Heart left ventricle (tissue), 13 donors: ENCODE measurements around the gene CDH26.
A peak's percentile ranks its signal among the peaks of the same experiment; 100 is the strongest.

Experiments used
- POLR2A ChIP-seq, 2 donors: fragments of 450-650 bp; IDR thresholded peaks; one replicate each; pipeline ENCODE4 v1.6.1; 2017; ENCODE audit warnings: antibody characterized with exemption in 2 of 2, mild to moderate bottlenecking in 2 of 2, moderate library complexity in 2 of 2
- TF ChIP-seq, protein P1 (sequence below), 12 donors: fragments of 200-600 bp; sonication (generic) in 4 of 12; IDR thresholded peaks; one replicate each; pipeline versions ENCODE4 v1.5.0 to v1.8.0; 2018 to 2022; ENCODE audit warnings: antibody characterized with exemption in 12 of 12, mild to moderate bottlenecking in 5 of 12
- donor health status: ischemic (EF 13 %, LVEDD 7.1; RV severe dilation, severe dysfunction).
- donor health status: DM: no; HTN: yes; CAD: no.
- donor health status: DM: no; HTN: no; CAD: no.
- donor health status: ischemic (EF 25% LVEDD 6.9; RV normal size, moderate dysfunction).
- donor health status: ischemic (EF 25% LVEDD 5.7; RV mildly dilated, moderate dysfunction).
- donor health status: ischemic (EF 35%, LVEDD 5.7; RV mildly dilated, moderate dysfunction).
- donor health status: nonischemic (EF 11% LVEDD 7.7; RV severe dilation, severe dysfunction).
- donor health status: DM: yes; HTN: yes; CAD: no.
- donor health status: PGD.
- donor health status: ischemic (EF 29% LVEDD 5.4; RV normal size, mild dysfunction).
- donor health status: nonischemic (EF 23%, LVEDD 6.1; RV moderate dilation, normal function).

DNA sequence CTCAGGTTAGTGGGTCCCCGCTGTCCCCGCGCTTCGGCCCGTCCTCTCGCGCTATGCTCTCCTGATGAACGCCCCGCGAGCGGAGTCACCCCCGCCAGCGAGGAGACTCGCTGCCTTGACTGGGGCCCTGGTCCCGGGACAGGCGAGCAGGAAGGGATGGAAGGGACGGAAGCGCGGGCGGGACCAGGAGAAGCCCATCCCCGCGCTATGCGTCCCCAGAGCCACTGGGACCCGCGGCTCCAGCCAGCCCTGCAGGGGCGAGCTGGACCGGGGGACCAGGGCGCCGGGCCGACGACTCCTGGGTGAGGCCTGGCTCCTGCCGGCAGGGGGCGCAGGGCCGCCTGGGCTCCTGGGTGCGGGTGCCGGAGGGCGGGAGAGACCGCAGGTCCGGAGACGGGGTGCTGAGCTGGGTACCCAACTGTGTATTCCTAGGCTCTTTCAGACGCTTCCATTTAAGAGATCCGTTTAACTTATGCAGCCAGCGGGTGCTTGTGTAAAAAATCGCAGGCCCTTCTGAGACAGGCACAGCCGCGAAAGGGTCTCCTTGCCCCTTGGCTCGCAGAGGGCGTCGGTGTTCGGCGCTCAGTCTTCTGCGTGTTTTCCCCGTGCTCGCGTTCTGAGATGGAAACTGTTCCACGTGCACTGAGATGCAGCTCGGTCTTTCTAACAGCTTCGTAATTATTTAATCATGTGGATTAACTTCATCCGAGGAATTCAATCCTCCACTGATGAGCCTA lies 24.2 kb upstream of the CDH26 start:
- TF ChIP-seq, protein P1, sequence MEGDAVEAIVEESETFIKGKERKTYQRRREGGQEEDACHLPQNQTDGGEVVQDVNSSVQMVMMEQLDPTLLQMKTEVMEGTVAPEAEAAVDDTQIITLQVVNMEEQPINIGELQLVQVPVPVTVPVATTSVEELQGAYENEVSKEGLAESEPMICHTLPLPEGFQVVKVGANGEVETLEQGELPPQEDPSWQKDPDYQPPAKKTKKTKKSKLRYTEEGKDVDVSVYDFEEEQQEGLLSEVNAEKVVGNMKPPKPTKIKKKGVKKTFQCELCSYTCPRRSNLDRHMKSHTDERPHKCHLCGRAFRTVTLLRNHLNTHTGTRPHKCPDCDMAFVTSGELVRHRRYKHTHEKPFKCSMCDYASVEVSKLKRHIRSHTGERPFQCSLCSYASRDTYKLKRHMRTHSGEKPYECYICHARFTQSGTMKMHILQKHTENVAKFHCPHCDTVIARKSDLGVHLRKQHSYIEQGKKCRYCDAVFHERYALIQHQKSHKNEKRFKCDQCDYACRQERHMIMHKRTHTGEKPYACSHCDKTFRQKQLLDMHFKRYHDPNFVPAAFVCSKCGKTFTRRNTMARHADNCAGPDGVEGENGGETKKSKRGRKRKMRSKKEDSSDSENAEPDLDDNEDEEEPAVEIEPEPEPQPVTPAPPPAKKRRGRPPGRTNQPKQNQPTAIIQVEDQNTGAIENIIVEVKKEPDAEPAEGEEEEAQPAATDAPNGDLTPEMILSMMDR (IDR thresholded peaks at IDR 0.05) = peak; percentile 93 to 99 (median 97)
- TF ChIP-seq POLR2A (IDR thresholded peaks at IDR 0.05) = peak in 1 of 2 donors; percentile 30
